ENCODE results near the gene IFITM2.
A peak's percentile ranks its signal among the peaks of the same experiment; 100 is the strongest.
"Not testable (repeated sequence)": the region's sequence is repeated elsewhere in the genome, so short reads cannot be mapped to it uniquely, and the experiment has no call there.

The IFITM2 gene

DNA sequence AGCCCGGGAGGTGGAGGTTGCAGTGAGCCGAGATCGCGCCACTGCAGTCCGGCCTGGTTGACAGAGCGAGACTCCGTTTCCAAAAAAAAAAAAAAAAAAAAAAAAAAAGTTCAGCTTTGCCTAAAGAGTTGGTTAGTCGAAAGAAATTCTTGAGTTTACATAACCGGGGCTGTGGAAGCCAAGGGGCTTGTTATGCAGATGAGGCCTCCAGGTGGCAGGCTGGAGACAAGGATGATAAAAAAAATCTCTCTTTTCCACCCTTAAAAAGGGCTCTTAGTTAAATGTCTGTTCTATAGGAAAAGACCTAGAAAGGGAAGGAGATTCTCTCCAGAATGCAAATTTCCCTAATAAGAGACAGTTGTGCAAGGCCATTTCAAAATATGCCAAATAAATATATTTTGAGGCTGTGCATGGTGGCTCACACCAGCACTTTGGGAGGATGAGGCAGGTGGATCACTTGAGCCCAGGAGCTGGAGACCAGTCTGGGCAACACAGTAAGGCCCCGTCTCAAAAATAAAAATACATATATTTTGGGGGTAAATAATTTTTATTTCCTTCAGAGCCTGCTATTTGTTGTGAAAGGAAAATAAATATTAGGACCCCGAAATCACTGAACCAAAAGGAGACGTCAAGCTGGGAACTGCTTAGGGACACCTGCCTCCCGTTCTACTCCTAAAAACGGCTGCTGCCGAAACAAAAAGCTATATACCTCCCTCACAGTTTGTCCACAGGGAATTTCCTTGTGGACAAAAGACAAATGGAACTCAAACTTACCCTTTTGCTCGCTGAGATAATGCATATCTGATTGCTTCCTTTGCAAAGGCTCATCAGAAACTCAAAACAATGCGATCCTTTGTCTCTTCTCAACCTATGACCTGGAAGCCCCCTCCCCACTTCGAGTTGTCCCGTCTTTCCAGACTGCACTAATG, 2.4 kb upstream of the IFITM2 start:
- TF ChIP-seq, protein P1, sequence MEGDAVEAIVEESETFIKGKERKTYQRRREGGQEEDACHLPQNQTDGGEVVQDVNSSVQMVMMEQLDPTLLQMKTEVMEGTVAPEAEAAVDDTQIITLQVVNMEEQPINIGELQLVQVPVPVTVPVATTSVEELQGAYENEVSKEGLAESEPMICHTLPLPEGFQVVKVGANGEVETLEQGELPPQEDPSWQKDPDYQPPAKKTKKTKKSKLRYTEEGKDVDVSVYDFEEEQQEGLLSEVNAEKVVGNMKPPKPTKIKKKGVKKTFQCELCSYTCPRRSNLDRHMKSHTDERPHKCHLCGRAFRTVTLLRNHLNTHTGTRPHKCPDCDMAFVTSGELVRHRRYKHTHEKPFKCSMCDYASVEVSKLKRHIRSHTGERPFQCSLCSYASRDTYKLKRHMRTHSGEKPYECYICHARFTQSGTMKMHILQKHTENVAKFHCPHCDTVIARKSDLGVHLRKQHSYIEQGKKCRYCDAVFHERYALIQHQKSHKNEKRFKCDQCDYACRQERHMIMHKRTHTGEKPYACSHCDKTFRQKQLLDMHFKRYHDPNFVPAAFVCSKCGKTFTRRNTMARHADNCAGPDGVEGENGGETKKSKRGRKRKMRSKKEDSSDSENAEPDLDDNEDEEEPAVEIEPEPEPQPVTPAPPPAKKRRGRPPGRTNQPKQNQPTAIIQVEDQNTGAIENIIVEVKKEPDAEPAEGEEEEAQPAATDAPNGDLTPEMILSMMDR (conservative IDR thresholded peaks at IDR 0.05), result peak; percentile 76
- H3K27ac ChIP-seq, result no peak overlapping the region

DNA sequence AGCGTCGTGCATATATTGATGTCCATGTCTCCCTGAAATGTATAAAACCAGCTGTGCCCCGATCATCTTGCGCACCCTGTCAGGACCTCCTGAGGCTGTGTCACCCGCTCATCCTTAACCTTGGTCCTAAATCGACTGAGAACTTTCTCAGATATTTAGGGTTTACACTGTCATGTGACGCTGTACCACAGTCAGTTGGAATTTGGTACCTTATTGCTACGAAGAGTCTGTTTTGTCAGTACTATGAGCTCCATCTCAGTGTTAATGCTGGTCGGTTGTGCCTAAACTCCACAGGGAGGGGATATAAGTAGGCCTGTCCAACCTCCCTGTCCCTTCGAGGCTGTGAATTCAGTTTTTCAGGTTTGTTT, 1.8 kb upstream of the IFITM2 start:
- TF ChIP-seq, protein P1 (conservative IDR thresholded peaks at IDR 0.05), result no peak
- no peak overlapping the region for H3K27ac ChIP-seq

DNA sequence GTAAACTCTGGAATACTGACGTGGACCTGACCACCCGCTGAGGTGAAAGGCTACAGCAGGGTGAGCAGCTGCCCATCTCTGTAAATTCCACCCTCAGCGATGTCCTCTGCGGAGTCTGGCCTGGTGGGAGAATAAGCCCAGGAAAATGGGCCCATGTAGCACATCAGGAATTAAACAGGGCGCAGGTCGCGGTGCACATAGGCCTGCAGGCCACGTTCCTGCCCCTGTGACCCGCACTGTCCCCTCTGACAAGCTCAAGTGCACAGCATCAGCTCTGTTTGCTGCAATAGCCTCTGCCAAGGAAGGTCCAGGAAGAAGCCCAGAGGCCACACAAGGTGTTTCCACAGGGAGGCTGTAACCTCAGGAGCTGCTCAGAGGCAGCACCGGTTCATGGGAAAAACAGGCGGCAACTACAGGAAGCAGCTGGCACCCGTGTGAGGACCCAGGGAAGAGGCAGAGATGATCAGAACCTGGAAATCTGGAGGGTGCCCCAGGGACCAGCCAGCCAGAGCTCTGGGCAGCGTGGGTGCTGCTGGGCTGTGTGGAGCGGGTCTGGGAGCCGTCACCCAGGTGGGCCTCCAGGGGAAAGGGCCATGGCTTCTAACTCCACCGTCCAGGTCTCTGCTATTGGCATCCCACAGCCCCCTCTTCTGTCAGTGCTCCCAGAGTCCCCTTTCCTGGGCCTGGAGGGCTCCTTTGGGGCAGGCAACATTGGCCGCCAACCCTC, 808 bp upstream of the IFITM2 start:
- TF ChIP-seq, protein P1 (conservative IDR thresholded peaks at IDR 0.05), result no peak
- no peak overlapping the region for H3K27ac ChIP-seq

DNA sequence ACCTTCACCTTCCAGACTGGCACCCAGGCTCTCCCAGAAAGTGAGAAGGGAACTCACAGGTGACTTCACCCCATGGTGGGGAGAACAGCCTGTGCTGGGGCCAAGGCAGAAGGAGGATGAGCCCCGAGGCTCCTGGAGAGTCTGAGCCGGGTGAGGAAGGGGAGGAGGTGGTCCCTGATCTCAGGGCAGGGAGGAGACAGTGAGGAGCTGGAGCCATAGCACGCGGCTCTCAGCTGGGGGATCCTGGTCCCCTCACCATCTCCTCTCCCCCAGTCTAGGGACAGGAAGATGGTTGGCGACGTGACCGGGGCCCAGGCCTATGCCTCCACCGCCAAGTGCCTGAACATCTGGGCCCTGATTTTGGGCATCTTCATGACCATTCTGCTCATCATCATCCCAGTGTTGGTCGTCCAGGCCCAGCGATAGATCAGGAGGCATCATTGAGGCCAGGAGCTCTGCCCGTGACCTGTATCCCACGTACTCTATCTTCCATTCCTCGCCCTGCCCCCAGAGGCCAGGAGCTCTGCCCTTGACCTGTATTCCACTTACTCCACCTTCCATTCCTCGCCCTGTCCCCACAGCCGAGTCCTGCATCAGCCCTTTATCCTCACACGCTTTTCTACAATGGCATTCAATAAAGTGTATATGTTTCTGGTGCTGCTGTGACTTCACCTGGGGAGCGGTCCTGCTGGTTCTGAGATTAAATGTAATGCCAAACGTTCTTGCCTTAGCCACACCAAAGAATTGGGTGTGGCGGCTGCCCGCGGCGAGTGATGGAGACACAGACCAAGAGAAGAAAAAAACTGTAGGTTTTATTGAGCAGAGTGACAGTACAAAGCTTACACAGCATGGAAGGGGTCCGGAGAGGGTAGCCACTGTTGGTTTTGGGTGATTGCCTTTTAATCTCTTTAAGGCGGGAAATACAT, 1.4 kb downstream of the IFITM2 start:
- H3K27ac ChIP-seq, result not testable (repeated sequence)

DNA sequence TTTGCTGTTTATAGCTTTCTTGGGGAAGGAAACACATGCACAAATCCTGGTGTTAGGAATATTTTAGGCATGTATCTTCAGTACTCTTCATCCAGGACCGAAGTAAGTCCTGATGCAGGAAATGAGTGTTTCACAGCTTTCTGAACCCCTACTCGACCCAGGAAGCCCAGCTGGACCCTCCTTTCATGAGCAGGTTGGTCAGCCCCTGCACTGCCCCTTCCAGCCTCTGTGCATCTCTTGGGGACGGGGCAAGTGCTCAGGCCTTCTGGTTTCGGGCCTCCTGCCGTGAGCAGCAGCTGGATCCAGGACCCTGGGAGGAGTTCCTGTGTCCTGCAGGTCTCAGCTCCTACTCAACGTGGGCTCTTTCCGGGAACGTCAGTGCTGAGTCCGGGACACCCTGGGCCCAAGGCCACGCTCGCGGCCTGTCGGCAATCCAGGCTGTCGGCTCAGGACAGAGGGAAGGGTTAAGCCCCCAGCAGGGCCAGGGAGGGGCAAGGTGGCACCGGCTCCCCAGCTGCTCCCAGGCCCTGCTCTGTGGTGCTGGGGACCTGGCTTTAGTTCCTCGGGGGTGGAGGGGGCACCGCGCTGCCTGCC, 2.5 kb downstream of the IFITM2 start:
- H3K27ac ChIP-seq, result not testable (repeated sequence)

DNA sequence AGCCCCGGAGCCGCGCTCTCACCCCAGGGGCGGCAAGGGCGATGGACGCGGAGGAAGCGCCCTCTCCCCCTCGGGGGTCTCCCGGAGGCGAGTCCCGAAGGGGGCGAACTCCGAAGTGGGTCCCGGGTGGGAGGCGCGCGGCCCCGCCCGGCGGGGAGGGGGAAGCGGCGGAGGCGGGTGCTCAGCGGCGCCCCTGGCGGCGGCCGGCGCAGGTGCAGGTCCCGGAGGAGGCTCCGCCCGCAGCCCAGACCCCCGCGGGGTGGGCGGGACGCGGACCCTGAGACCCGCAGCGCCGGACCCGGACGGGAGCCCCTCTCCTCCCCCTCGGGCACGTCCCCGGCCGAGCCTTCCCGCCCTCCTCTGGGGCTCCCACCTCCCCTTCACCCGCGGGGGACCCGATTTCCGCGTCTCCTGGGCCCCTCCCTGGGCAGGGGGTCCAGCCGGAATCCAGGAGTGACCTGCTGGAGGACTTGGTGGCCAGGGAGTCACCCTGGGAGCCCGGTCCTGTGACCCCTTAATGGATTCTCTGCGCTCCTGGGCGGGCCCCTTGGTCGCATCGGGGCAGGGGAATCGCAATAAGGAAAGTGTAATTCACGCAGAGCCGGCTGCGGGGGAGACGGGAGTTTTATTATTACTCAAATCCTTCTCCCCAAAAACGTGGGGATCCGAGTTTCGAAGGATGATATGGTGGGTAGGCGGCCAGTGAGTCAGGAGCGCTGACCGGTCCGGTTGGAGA, 3.6 kb downstream of the IFITM2 start:
- H3K27ac ChIP-seq, result not testable (repeated sequence)

DNA sequence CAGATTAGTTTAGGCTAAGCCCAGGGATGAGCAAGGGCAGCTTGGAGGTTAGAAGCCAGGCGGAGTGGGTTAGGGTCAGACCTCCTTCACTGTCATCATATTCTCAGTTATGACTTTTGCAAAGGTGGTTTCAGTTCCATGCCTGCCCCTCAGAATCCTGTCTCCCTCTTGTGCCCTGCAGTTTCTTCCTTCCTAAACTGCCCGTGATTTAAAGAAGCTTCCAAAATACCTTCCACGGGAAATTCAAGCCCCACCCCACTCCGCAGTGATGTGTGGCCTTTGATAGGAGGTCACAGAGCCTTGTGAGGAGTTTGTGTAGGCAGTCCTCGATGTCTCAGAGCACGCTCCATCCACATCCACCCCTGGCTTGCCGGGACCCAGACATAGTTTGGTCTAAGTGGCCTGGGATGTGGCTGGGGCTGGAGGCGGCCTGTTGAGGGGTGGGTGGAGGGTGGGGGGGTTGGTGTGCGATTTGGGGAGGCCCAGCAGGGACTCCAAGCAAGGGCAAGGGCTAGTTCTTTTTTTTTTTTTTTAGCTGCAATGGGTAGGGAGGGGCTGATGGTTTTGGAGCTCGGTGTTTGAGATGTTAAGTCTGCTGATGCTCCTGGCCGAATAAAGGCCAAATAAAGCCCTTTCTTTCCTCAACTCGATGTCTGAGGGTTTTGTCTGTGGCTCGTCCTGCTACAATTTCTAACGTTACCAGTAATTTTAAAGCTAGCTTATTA, 4.6 kb downstream of the IFITM2 start:
- peak overlapping the region; percentile 37; the same call in 1 of the 2 replicates for H3K27ac ChIP-seq
- TF ChIP-seq, protein P1 (conservative IDR thresholded peaks at IDR 0.05), result no peak

DNA sequence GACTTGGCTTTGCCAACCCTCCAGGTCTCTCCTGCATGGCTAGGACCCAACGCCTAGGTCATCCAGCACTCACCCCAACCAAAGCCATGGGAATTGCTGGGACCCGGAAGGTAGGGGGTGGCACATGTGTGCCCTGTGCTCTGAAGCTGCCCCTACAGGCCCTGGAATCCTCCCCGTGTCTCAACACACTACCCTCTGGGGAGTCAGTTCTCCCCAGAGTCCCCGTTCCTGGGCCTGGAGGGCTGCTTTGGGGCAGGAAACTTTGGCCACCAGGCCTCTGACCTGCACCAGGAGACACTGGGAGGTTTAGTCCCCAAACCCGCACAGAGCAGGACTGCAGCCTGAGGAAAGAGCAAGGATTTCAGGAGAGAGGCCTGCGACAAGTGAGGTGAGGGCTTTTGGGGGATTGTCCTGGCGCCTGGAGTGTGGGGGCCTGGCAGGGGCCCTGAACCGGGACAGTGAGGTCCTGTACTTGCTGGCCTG, 5.7 kb downstream of the IFITM2 start:
- H3K27ac ChIP-seq, result peak overlapping the region; percentile 37; the same call in 1 of the 2 replicates
- TF ChIP-seq, protein P1 (conservative IDR thresholded peaks at IDR 0.05), result no peak

Data from VCaP (cell line).